Measurements from ENCODE around the gene C1orf210. TPM values are rescaled to one million over a fixed set of nuclear protein-coding genes. Genes with fewer than 3 reads are reported as not detected.

Gene C1orf210
- total and polyA plus RNA-seq, 2 experiments from 2014 or later: 32.3 to 47.4 TPM

DNA sequence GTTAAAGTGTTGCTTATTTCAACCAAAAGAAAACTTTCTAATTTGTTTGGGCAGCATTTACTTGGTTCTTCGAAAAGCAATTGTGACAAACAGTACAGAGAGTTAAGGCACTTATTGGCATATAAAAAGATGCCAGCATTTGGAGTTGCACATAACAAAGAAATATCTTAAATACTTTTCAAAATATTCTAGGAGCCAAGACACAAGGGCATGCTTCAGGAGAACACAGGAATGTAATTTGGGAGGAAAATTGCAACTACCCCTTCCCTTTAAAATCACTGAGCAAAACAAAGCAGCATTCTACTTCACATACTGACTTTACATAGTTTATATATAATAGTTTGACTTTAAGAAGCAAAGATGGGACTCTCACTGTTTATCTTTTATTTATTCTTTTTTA is 10.8 kb upstream of the C1orf210 start:
- peak overlapping the region; percentile 60 for H2AFZ ChIP-seq
- no peak overlapping the region for H3K4me3 ChIP-seq
- no peaks in the 10 kb centered on the region for H3K9me3 ChIP-seq (ENCODE audit: low read depth)
- DNase-seq (ENCODE audit: low spot score): no peak
- H3K9me2 ChIP-seq (replicated peaks; ENCODE audit: insufficient read depth): no peaks in the 10 kb centered on the region
- 72% methylated on average over 1 of the region's 1 CpG for WGBS (ENCODE audit: low lambda C conversion rate, missing lambda C conversion rate)
- TF ChIP-seq CTCF (IDR thresholded peaks at IDR 0.05; ENCODE audit: poor library complexity) (no peak), EZH2phosphoT487 (IDR thresholded peaks at IDR 0.05; ENCODE audit: low read depth, severe bottlenecking, unreplicated experiment) (no peak), EZH2 (IDR thresholded peaks at IDR 0.05; ENCODE audit: borderline replicate concordance) (no peak)
- H3K4me2 ChIP-seq: peak overlapping the region; percentile 21
- no peaks in the 10 kb centered on the region for H3K36me3 ChIP-seq (replicated peaks; ENCODE audit: insufficient read depth, low read depth)
- H3K4me1 ChIP-seq (ENCODE audit: insufficient read depth): peaks cover 18% of the 10 kb centered on the region
- no peaks in the 10 kb centered on the region for H4K20me1 ChIP-seq (ENCODE audit: insufficient read depth, poor library complexity, severe bottlenecking)
- no peaks in the 10 kb centered on the region for H3K79me2 ChIP-seq
- H3K27me3 ChIP-seq: no peaks in the 10 kb centered on the region
- peak overlapping the region; percentile 68 for H3K27ac ChIP-seq

DNA sequence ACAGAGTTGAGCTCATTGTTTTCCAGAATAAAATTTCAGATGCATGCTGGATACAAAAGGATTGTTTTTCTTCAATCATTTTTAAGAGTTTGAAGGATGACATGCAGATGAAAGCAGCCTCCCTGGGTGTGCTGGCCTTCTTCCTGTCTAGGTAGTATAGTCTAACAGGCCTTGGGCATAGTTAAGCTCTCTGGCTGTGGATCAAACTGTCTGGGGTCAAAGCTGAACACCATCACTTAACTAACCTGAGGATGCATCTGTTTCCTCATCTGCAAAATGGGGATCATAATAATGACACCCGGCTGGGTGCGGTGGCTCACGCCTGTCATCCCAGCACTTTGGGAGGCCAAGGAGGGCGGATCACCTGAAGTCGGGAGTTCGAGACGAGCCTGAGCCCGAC is 9.4 kb upstream of the C1orf210 start:
- DNase-seq (ENCODE audit: low spot score): no peak
- whole genome bisulfite sequencing (ENCODE audit: low lambda C conversion rate, missing lambda C conversion rate): 93% methylated on average over 8 of the region's 8 CpGs
- no peak overlapping the region for H3K4me3 ChIP-seq
- no peaks in the 10 kb centered on the region for H3K27me3 ChIP-seq
- no peak overlapping the region for H2AFZ ChIP-seq
- peaks cover 18% of the 10 kb centered on the region for H3K4me1 ChIP-seq (ENCODE audit: insufficient read depth)
- H3K4me2 ChIP-seq: no peak overlapping the region
- no peaks in the 10 kb centered on the region for H3K9me3 ChIP-seq (ENCODE audit: low read depth)
- no peaks in the 10 kb centered on the region for H4K20me1 ChIP-seq (ENCODE audit: insufficient read depth, poor library complexity, severe bottlenecking)
- no peaks in the 10 kb centered on the region for H3K9me2 ChIP-seq (replicated peaks; ENCODE audit: insufficient read depth)
- no peaks in the 10 kb centered on the region for H3K79me2 ChIP-seq
- H3K36me3 ChIP-seq (replicated peaks; ENCODE audit: insufficient read depth, low read depth): no peaks in the 10 kb centered on the region
- no peak overlapping the region for H3K27ac ChIP-seq
- TF ChIP-seq EZH2 (IDR thresholded peaks at IDR 0.05; ENCODE audit: borderline replicate concordance) (no peak), EZH2phosphoT487 (IDR thresholded peaks at IDR 0.05; ENCODE audit: low read depth, severe bottlenecking, unreplicated experiment) (no peak), CTCF (IDR thresholded peaks at IDR 0.05; ENCODE audit: poor library complexity) (no peak)

GRCh38 chr1:43293896-43294760 is 8.7 kb upstream of the C1orf210 start:
- no peaks in the 10 kb centered on the region for H4K20me1 ChIP-seq (ENCODE audit: insufficient read depth, poor library complexity, severe bottlenecking)
- no peak overlapping the region for H2AFZ ChIP-seq
- H3K27me3 ChIP-seq: no peaks in the 10 kb centered on the region
- H3K4me1 ChIP-seq (ENCODE audit: insufficient read depth): peaks cover 19% of the 10 kb centered on the region
- H3K4me3 ChIP-seq: no peak overlapping the region
- H3K79me2 ChIP-seq: no peaks in the 10 kb centered on the region
- DNase-seq (ENCODE audit: low spot score): no peak
- TF ChIP-seq CTCF (IDR thresholded peaks at IDR 0.05; ENCODE audit: poor library complexity) (no peak), EZH2 (IDR thresholded peaks at IDR 0.05; ENCODE audit: borderline replicate concordance) (no peak), EZH2phosphoT487 (IDR thresholded peaks at IDR 0.05; ENCODE audit: low read depth, severe bottlenecking, unreplicated experiment) (no peak)
- H3K4me2 ChIP-seq: no peak overlapping the region
- no peaks in the 10 kb centered on the region for H3K9me2 ChIP-seq (replicated peaks; ENCODE audit: insufficient read depth)
- no peaks in the 10 kb centered on the region for H3K9me3 ChIP-seq (ENCODE audit: low read depth)
- no peak overlapping the region for H3K27ac ChIP-seq
- WGBS (ENCODE audit: low lambda C conversion rate, missing lambda C conversion rate): 77% methylated on average over 7 of the region's 7 CpGs
- H3K36me3 ChIP-seq (replicated peaks; ENCODE audit: insufficient read depth, low read depth): no peaks in the 10 kb centered on the region
